Measurements from ENCODE around the gene SMAGP.

GRCh38 chr12:51225771-51226170 is 44.4 kb downstream of the SMAGP start:
- TF ChIP-seq CTCF (IDR thresholded peaks at IDR 0.05; ENCODE audit: low read depth, low read length) (no peak), POLR2A (IDR thresholded peaks at IDR 0.05; ENCODE audit: extremely low read depth, insufficient read length) (no peak), MAX (IDR thresholded peaks at IDR 0.05; ENCODE audit: low read depth, low read length) (no peak)

Data from NB4 (cell line).